A549 (cell line): Measurements from ENCODE around the gene CPNE7.

Experiments used
- CHD2 ChIP-seq: fragments of 150-350 bp; IDR thresholded peaks from 2 replicates; pipeline ENCODE4 v1.6.1; 2014; ENCODE audit warnings: low read length; ENCODE audit not compliant: partially characterized antibody
- CTCF ChIP-seq: fragments of >200 bp; sonication (Bioruptor Twin); formaldehyde crosslinking; IDR thresholded peaks from 3 replicates; pipeline ENCODE4 v1.5.1; 2016
- GATA3 ChIP-seq: IDR thresholded peaks from 2 replicates; pipeline ENCODE4 v1.6.1; 2012; ENCODE audit warnings: borderline replicate concordance
- JUN ChIP-seq, 2 experiments: fragments of >200 bp; sonication (Bioruptor Twin); formaldehyde crosslinking; IDR thresholded peaks; 2 replicates in 1 of 2; 3 replicates in 1 of 2; pipeline ENCODE4 v1.6.1; 2016 to 2017
- POLR2A ChIP-seq: IDR thresholded peaks from 2 replicates; pipeline ENCODE4 v1.6.1; 2012; ENCODE audit warnings: mild to moderate bottlenecking, low read length
- TFCP2L1 ChIP-seq: fragments of 250-450 bp; sonication (Bioruptor Pico); IDR thresholded peaks from 2 replicates; pipeline ENCODE4 v1.5.0; 2021; ENCODE audit warnings: mild to moderate bottlenecking

- TF ChIP-seq POLR2A, result peak; percentile 54
- TF ChIP-seq GATA3, result no peak
- TF ChIP-seq CTCF, result no peak
- TF ChIP-seq CHD2, result no peak
- TF ChIP-seq JUN (IDR thresholded peaks at IDR 0.05), result peak in 1 of 2 experiments; percentile 54; a peak in 1 of 5 replicates
- TF ChIP-seq TFCP2L1 (CRISPR knock-in tag), result no peak
Observed at GRCh38 chr16:89633064-89633631, 57.6 kb downstream of the CPNE7 start.
